Sigmoid colon (tissue), 4 donors: ENCODE results near the gene BUD13.

Source experiments
- EP300 ChIP-seq, 4 donors: sonication (generic); formaldehyde crosslinking; IDR thresholded peaks; one replicate each; pipeline ENCODE4 v1.6.1; 2017; ENCODE audit warnings: antibody characterized with exemption in 4 of 4
- POLR2A ChIP-seq, 2 donors: fragments of 450-650 bp; IDR thresholded peaks; one replicate each; pipeline ENCODE4 v1.6.1; 2016; ENCODE audit warnings: antibody characterized with exemption in 2 of 2, mild to moderate bottlenecking in 2 of 2, moderate library complexity in 2 of 2
- TF ChIP-seq, protein P1 (sequence below), 4 experiments: fragments of 450-650 bp in 3 of 4; fragments of 200-600 bp in 1 of 4; IDR thresholded peaks; one replicate each; pipeline ENCODE4 v1.5.1; 2016 to 2019; ENCODE audit warnings: antibody characterized with exemption in 4 of 4, mild to moderate bottlenecking in 3 of 4, moderate library complexity in 2 of 4

DNA sequence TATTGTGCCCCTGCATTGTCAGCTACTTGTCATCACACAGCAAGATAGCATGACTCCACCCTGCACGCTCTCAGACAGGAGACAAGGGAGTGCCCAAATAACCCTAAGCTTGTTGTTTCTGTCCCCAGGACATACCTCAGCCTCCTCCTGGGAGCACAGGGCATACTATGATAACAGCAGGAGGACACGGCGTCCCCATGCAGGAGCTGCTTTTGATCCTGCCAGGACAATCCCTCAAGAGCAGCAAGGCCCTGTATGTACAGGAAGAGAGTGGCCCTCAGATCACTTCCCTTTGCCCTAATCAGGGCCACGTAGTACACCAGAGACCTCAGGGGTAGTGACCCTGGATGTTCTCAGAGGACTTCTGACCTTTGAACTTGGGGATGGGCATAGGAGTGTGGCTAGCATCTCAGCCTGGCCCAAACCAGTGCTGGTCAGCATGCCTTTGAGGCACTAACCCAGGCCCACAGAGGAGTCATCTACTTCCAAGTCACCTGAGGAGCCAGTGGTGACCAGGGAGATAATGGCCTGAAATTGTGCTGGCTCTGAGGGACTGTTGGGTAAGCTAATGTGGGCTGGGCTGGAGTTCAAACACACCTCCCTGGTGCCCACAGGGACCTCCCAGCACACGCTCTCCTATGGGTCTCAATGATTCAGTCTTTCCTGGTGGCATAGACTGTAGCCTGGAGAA, 41.1 kb upstream of the BUD13 start:
- TF ChIP-seq, protein P1, sequence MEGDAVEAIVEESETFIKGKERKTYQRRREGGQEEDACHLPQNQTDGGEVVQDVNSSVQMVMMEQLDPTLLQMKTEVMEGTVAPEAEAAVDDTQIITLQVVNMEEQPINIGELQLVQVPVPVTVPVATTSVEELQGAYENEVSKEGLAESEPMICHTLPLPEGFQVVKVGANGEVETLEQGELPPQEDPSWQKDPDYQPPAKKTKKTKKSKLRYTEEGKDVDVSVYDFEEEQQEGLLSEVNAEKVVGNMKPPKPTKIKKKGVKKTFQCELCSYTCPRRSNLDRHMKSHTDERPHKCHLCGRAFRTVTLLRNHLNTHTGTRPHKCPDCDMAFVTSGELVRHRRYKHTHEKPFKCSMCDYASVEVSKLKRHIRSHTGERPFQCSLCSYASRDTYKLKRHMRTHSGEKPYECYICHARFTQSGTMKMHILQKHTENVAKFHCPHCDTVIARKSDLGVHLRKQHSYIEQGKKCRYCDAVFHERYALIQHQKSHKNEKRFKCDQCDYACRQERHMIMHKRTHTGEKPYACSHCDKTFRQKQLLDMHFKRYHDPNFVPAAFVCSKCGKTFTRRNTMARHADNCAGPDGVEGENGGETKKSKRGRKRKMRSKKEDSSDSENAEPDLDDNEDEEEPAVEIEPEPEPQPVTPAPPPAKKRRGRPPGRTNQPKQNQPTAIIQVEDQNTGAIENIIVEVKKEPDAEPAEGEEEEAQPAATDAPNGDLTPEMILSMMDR (IDR thresholded peaks at IDR 0.05) = no peak
- TF ChIP-seq EP300 (IDR thresholded peaks at IDR 0.05) (no peak), POLR2A (IDR thresholded peaks at IDR 0.05) (no peak)
